ENCODE results near the gene LRTM2. TPM values are rescaled to one million over a fixed set of nuclear protein-coding genes. Genes with fewer than 3 reads are reported as not detected.

Gene LRTM2
- total and polyA plus RNA-seq, 2 of the 4 experiments (the other 2 are of a cell fraction), result not detected

DNA sequence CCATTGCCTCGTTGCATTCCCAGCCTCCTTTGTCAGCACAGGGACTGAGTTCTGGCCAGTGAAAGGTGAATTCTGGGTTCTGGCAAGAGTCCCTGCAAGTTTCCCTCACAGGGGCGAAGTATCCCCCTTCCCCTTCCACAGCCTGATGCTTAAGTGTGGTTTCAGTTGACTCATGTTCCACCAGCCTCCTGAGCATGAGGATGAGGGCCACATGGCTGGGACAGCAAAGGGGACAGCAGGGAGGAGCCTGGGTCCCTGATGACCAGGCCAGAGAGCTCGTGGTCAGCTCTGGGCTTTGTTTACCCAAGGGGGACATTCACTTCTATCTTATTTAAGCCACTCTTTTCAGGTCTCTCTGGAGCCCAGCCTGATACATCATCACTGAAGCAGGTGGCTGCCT, 61.6 kb downstream of the LRTM2 start:
- Histone ChIP-seq H2BK5ac (ENCODE audit: low read depth, low read length, poor library complexity, severe bottlenecking) (no peak overlapping the region), H3K4ac (ENCODE audit: low read depth, low read length) (no peak overlapping the region), H3K18ac (ENCODE audit: low read depth, low read length) (no peak overlapping the region), H2AK9ac (replicated peaks; ENCODE audit: low read depth, low read length, poor library complexity) (no peak overlapping the region), H3K4me2 (ENCODE audit: low read depth, low read length) (no peak overlapping the region), H3K56ac (ENCODE audit: extremely low read depth, insufficient read depth, low read length) (no peak overlapping the region), H2BK120ac (ENCODE audit: low read depth, low read length) (no peak overlapping the region), H3K14ac (replicated peaks; ENCODE audit: low read depth, low read length) (no peak overlapping the region), H3K4me1 (ENCODE audit: control insufficient read depth, insufficient read depth, low read length) (no peaks in the 10 kb centered on the region), H3K23ac (ENCODE audit: low read depth, low read length) (no peak overlapping the region), H3K27me3 (ENCODE audit: control insufficient read depth, insufficient read depth, low read length) (peaks cover 69% of the 10 kb centered on the region), H4K8ac (ENCODE audit: low read depth in 2 of 2, low read length in 2 of 2) (no peak overlapping the region), H4K5ac (ENCODE audit: low read depth, low read length) (no peak overlapping the region), H4K20me1 (ENCODE audit: insufficient read depth, low read length) (no peaks in the 10 kb centered on the region), H3K36me3 (ENCODE audit: control insufficient read depth, insufficient read depth, low read length) (no peaks in the 10 kb centered on the region), H3K9ac (ENCODE audit: low read depth, low read length) (no peak overlapping the region), H2AK5ac (ENCODE audit: low read depth, low read length) (no peak overlapping the region), H2BK20ac (ENCODE audit: low read depth, low read length) (no peak overlapping the region), H3K4me3 (ENCODE audit: insufficient read depth, low read depth, low read length) (no peak overlapping the region), H3K9me1 (ENCODE audit: insufficient read depth, low read length) (0 out of 2 replicates have a peak, but pooled peaks cover 3% of the 10 kb centered on the region), H2BK15ac (ENCODE audit: low read depth, low read length) (no peak overlapping the region), H2AFZ (replicated peaks; ENCODE audit: low read length, poor library complexity) (no peak overlapping the region), H3K27ac (ENCODE audit: insufficient read depth, low read length) (no peak overlapping the region), H4K91ac (ENCODE audit: insufficient read depth, low read depth, low read length) (no peak overlapping the region), H3K79me1 (ENCODE audit: low read depth in 1 of 2, low read length in 2 of 2) (no peaks in the 10 kb centered on the region), H3K9me3 (ENCODE audit: control insufficient read depth, insufficient read depth, low read length) (no peaks in the 10 kb centered on the region)
- in situ Hi-C loops (cut with MboI; ENCODE audit: low sequenced_read_pairs), result no loop called here
- no CpG with 5 or more reads among the region's 3 CpGs for WGBS, 2 experiments (ENCODE audit: extremely low coverage in 2 of 2, insufficient read length in 1 of 2)
- ChIA-PET POLR2A (ENCODE audit: unreplicated experiment) (no interaction called here), CTCF (no interaction called here)
- no TSS peak for BruUV-seq (replicated peaks)
- DNase-seq (no peak), ATAC-seq (ENCODE audit: low read depth) (no peak)
- dilution Hi-C loops (cut with HindIII; ENCODE audit: low sequenced_read_pairs, unreplicated experiment), result no loop called here
- intact Hi-C loops (cut with micrococcal nuclease), result no loop called here
- TF ChIP-seq RCOR1 (IDR thresholded peaks at IDR 0.05; ENCODE audit: insufficient replicate concordance, low read length), result no peak
- no peak for TF ChIP-seq BHLHE40 (IDR thresholded peaks at IDR 0.05; ENCODE audit: low read depth, low read length)
- TF ChIP-seq, protein P1, sequence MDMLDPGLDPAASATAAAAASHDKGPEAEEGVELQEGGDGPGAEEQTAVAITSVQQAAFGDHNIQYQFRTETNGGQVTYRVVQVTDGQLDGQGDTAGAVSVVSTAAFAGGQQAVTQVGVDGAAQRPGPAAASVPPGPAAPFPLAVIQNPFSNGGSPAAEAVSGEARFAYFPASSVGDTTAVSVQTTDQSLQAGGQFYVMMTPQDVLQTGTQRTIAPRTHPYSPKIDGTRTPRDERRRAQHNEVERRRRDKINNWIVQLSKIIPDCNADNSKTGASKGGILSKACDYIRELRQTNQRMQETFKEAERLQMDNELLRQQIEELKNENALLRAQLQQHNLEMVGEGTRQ (IDR thresholded peaks at IDR 0.05; ENCODE audit: low read depth, low read length), result no peak

Measured in IMR-90 (cell line).